Neural cell (in vitro differentiated cells): ENCODE measurements around the gene FREY1. TPM values are rescaled to one million over a fixed set of nuclear protein-coding genes. Genes with fewer than 3 reads are reported as not detected.

Source experiments
- H2AFZ ChIP-seq: fragments of 200-600, 300-800 bp; sonication (generic), shearing (Covaris generic); 2 replicates; pipeline ENCODE4 v1.6.0; 2014; ENCODE audit warnings: low read depth, mild to moderate bottlenecking, antibody characterized with exemption, low read length, moderate library complexity
- H3F3A ChIP-seq: fragments of 200-600 bp; shearing (Covaris generic); 2 replicates; pipeline ENCODE4 v1.6.1; 2016; ENCODE audit warnings: mild to moderate bottlenecking, moderate library complexity, mixed read lengths, antibody characterized with exemption, low read length; ENCODE audit not compliant: insufficient read depth, poor library complexity, severe bottlenecking
- H3K27ac ChIP-seq: fragments of 200-600, 300-800 bp; sonication (generic), shearing (Covaris generic); 2 replicates; pipeline ENCODE4 v1.5.1; 2014; ENCODE audit warnings: mild to moderate bottlenecking, low read length, moderate library complexity
- H3K27me3 ChIP-seq: fragments of 300-800, 200-600 bp; sonication (generic), shearing (Covaris generic); 2 replicates; pipeline ENCODE4 v1.6.0; 2014; ENCODE audit warnings: mild to moderate bottlenecking, low read depth, low read length, moderate library complexity; ENCODE audit not compliant: insufficient read depth
- H3K36me3 ChIP-seq: fragments of 300-800, 200-600 bp; sonication (generic), shearing (Covaris generic); 2 replicates; pipeline ENCODE4 v1.5.1; 2014; ENCODE audit warnings: mild to moderate bottlenecking, antibody characterized with exemption, low read length, moderate library complexity; ENCODE audit not compliant: insufficient read depth
- H3K4me2 ChIP-seq: fragments of 300-800, 200-600 bp; sonication (generic), shearing (Covaris generic); 2 replicates; pipeline ENCODE4 v1.6.0; 2014; ENCODE audit warnings: mild to moderate bottlenecking, low read length
- H3K4me3 ChIP-seq: fragments of 300-800, 200-600 bp; sonication (generic), shearing (Covaris generic); 2 replicates; pipeline ENCODE4 v1.5.1; 2014; ENCODE audit warnings: mild to moderate bottlenecking, low read length, moderate library complexity
- H3K79me2 ChIP-seq: fragments of 200-600 bp; shearing (Covaris generic); replicated peaks from 2 replicates; pipeline ENCODE4 v1.6.0; 2014; ENCODE audit warnings: mild to moderate bottlenecking, low read length, moderate library complexity; ENCODE audit not compliant: insufficient read depth
- H3K9ac ChIP-seq: fragments of 300-800, 200-600 bp; sonication (generic), shearing (Covaris generic); 2 replicates; pipeline ENCODE4 v1.6.1; 2016; ENCODE audit warnings: mild to moderate bottlenecking, low read length, mixed read lengths
- H3K9me2 ChIP-seq: fragments of 200-600 bp; shearing (Covaris generic); 2 replicates; pipeline ENCODE4 v1.6.1; 2016; ENCODE audit warnings: mild to moderate bottlenecking, low read length, mixed read lengths; ENCODE audit not compliant: insufficient read depth
- H3K9me3 ChIP-seq: fragments of 200-600, 300-800 bp; sonication (generic), shearing (Covaris generic); 2 replicates; pipeline ENCODE4 v1.6.1; 2016; ENCODE audit warnings: mild to moderate bottlenecking, mixed run types, low read length, moderate library complexity, mixed read lengths
- H4K20me1 ChIP-seq: fragments of 200-600 bp; shearing (Covaris generic); 2 replicates; pipeline ENCODE4 v1.6.1; 2016; ENCODE audit warnings: mild to moderate bottlenecking, mixed run types; ENCODE audit not compliant: insufficient read depth
- CTCF ChIP-seq: fragments of 450-650 bp; IDR thresholded peaks from 2 replicates; pipeline ENCODE4 v1.5.1; 2014; ENCODE audit warnings: antibody characterized with exemption, mild to moderate bottlenecking, moderate library complexity; ENCODE audit not compliant: poor library complexity, severe bottlenecking
- EP300 ChIP-seq: fragments of 450-650 bp; conservative IDR thresholded peaks from 2 replicates; pipeline ENCODE4 v1.6.1; 2014; ENCODE audit warnings: antibody characterized with exemption, mild to moderate bottlenecking, moderate library complexity; ENCODE audit not compliant: poor library complexity, severe bottlenecking
- EZH2 ChIP-seq: fragments of 200-600, 300-800 bp; shearing (Covaris generic), sonication (generic); IDR thresholded peaks from 2 replicates; pipeline ENCODE4 v1.6.1; 2014; ENCODE audit warnings: antibody characterized with exemption, low read length, borderline replicate concordance, mild to moderate bottlenecking; ENCODE audit not compliant: insufficient read depth, poor library complexity, severe bottlenecking
- MXI1 ChIP-seq: fragments of 450-650 bp; conservative IDR thresholded peaks from 2 replicates; pipeline ENCODE4 v1.6.1; 2014; ENCODE audit warnings: antibody characterized with exemption, mild to moderate bottlenecking; ENCODE audit not compliant: poor library complexity, severe bottlenecking
- POLR2AphosphoS5 ChIP-seq: IDR thresholded peaks from 2 replicates; pipeline ENCODE4 v1.6.1; 2012
- RAD21 ChIP-seq: fragments of 450-650 bp; conservative IDR thresholded peaks from 2 replicates; pipeline ENCODE4 v1.6.1; 2014; ENCODE audit warnings: antibody characterized with exemption, mild to moderate bottlenecking, moderate library complexity
- REST ChIP-seq: IDR thresholded peaks from 2 replicates; pipeline ENCODE4 v1.6.1; 2012; ENCODE audit warnings: borderline replicate concordance
- SMC3 ChIP-seq: fragments of 450-650 bp; conservative IDR thresholded peaks from 2 replicates; pipeline ENCODE4 v1.6.1; 2014; ENCODE audit warnings: antibody characterized with exemption, mild to moderate bottlenecking, moderate library complexity; ENCODE audit not compliant: poor library complexity
- TAF1 ChIP-seq: IDR thresholded peaks from 2 replicates; pipeline ENCODE4 v1.6.1; 2012; ENCODE audit warnings: low read depth
- polyA plus RNA-seq: library from polyadenylated mRNA; depleted of rRNA; stranded (reverse); fragments of >200 nt; gene quantifications from 2 replicates; pipeline ENCODE4 v1.2.3, GENCODE V29; 2014

FREY1 gene
- polyA plus RNA-seq, 1 donor from 2014 or later, result not detected

- H3K79me2 ChIP-seq, result peaks cover 6% of the 10 kb centered on the region
- H3F3A ChIP-seq, result peaks cover 7% of the 10 kb centered on the region
- H3K4me2 ChIP-seq, result no peak overlapping the region
- no peaks in the 10 kb centered on the region for H3K36me3 ChIP-seq
- no peaks in the 10 kb centered on the region for H3K9me3 ChIP-seq
- H3K27me3 ChIP-seq, result no peaks in the 10 kb centered on the region
- no peak for TF ChIP-seq CTCF
- no peak for TF ChIP-seq MXI1
- TF ChIP-seq SMC3, result no peak
- no peak for TF ChIP-seq EP300
- no peak for TF ChIP-seq TAF1
- no peak for TF ChIP-seq RAD21
- no peak for TF ChIP-seq POLR2AphosphoS5
- no peak for TF ChIP-seq EZH2
- TF ChIP-seq REST, result no peak
- H2AFZ ChIP-seq, result no peak overlapping the region
- H3K9me2 ChIP-seq, result no peaks in the 10 kb centered on the region
- H4K20me1 ChIP-seq, result no peaks in the 10 kb centered on the region
- H3K4me3 ChIP-seq, result no peak overlapping the region
- no peak overlapping the region for H3K9ac ChIP-seq
- no peak overlapping the region for H3K27ac ChIP-seq
Measured at GRCh38 chr11:45913514-45913913, 6.4 kb upstream of the FREY1 start.

DNA sequence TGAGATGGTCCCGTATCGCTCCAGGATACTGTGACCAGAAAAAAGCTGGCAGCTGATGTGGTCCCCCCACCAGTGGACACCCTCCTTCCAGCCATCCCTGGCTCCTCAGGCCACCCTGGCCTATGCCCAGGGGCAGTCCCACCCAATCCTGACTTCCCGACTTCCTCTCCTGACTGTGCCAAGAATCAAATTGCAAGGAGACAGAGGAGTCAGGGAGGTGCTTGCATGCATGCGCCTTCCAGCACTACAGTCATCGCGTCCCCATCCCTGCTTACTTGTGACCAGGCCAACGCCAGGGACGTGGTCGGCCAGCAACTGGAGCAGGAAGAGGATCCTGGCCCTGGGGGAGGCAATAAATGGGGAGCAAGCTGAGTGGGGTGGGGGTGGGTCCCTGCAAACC lies 3.6 kb upstream of the FREY1 start:
- TF ChIP-seq CTCF (no peak), RAD21 (no peak), TAF1 (no peak), POLR2AphosphoS5 (no peak), EP300 (no peak), MXI1 (no peak), EZH2 (no peak), SMC3 (no peak), REST (no peak)
- no peak overlapping the region for H3K4me2 ChIP-seq
- H3K27ac ChIP-seq, result no peak overlapping the region
- no peaks in the 10 kb centered on the region for H3F3A ChIP-seq
- no peaks in the 10 kb centered on the region for H3K36me3 ChIP-seq
- no peaks in the 10 kb centered on the region for H3K27me3 ChIP-seq
- no peak overlapping the region for H3K9ac ChIP-seq
- no peaks in the 10 kb centered on the region for H3K9me2 ChIP-seq
- no peak overlapping the region for H2AFZ ChIP-seq
- H3K4me3 ChIP-seq, result no peak overlapping the region
- H3K9me3 ChIP-seq, result no peaks in the 10 kb centered on the region
- H3K79me2 ChIP-seq, result no peaks in the 10 kb centered on the region
- H4K20me1 ChIP-seq, result no peaks in the 10 kb centered on the region
